Hepatic stellate cell (primary cell): ENCODE measurements around the gene CTLA4.

ENCODE experiments used
- DNase-seq: peaks from one replicate; pipeline ENCODE4 v3.0.0; 2011; ENCODE audit warnings: low spot score

Gene CTLA4

DNA sequence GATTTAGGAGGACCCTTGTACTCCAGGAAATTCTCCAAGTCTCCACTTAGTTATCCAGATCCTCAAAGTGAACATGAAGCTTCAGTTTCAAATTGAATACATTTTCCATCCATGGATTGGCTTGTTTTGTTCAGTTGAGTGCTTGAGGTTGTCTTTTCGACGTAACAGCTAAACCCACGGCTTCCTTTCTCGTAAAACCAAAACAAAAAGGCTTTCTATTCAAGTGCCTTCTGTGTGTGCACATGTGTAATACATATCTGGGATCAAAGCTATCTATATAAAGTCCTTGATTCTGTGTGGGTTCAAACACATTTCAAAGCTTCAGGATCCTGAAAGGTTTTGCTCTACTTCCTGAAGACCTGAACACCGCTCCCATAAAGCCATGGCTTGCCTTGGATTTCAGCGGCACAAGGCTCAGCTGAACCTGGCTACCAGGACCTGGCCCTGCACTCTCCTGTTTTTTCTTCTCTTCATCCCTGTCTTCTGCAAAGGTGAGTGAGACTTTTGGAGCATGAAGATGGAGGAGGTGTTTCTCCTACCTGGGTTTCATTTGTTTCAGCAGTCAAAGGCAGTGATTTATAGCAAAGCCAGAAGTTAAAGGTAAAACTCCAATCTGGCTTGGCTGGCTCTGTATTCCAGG is at the start of gene CTLA4:
CTLA4 (plus strand) TSS at position 211 of the 640 bp plus-strand sequence; CDS start at position 383, 172 bp downstream.
- no peak for DNase-seq

DNA sequence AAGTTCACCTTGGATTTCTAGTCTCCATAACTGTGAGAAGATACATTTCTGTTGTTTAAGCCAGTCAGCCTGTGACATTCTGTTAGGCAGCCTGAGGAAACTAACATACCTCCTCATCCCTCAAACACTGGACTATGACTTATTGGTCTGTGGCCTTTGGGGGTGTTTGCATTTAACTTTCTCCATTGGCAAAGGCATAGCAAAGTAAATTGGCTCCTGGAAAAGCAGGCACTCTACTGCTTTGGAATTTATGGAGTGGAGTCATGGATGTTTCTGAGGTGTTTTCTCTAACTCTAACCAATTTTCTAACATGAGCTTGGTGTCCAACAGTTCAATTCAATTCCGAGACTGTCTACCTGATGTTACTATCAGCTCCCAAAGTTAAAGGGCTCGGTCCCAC is 48.9 kb upstream of the CTLA4 start:
- DNase-seq: no peak

GRCh38 chr2:203819434-203820133 is 48.0 kb upstream of the CTLA4 start:
- no peak for DNase-seq

DNA sequence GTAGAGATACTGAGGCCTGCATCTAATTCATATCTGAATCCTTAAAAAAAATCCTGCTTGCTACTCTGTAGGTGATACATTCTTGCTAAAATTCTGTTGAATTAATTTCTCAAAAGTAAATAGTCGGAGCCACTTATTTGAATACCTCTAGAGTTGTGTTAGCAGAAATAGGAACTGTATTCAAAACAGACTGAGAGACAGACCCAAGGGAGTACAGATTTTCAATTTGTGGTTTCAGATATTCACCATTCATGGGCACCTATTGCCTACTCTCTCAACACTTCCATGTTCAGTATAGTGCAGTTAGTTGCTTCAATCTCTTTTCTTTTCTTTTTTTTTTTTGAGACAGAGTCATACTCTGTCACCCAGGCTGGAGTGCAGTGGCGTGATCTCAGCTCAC is 46.6 kb upstream of the CTLA4 start:
- DNase-seq: no peak

GRCh38 chr2:203822240-203822639 is 45.3 kb upstream of the CTLA4 start:
- no peak for DNase-seq

DNA sequence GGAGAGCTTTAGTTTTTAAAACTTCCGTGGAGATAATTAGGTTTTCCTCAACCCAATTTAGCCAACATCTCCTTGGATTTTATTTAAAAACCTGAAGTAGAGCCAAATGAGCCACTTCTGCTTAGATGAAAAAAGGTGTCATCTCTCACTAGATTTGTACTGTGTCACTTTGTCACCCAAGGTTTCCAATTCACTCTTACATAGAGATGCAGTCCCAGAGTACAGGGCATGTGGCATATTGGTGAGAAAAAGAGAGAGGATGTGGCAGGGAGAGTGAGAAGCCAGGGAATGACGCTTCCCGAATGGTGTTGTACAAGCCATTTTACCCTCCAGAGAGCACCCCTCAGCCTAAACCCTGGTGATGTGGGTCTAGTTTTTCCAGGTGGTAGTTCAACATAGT is 44.4 kb upstream of the CTLA4 start:
- no peak for DNase-seq

DNA sequence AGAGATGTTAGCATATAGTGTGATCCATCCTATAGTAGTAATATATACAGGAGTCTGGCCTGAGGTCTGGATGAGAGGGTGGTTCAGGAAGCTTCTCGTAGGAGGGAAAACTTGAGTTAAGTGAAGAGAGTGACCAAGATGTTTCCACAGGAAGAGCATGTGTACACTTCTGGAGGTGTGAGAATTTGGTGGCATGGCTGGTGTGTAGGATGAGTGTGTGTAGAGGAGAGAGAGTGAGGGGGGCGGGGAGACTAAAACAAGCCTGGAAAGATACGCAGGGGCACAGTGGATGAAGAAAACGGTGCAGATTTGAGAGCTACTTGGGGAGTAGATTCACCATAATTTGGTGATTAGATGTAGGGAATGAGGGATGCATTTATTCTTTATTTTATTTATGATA is 43.5 kb upstream of the CTLA4 start:
- DNase-seq: no peak

DNA sequence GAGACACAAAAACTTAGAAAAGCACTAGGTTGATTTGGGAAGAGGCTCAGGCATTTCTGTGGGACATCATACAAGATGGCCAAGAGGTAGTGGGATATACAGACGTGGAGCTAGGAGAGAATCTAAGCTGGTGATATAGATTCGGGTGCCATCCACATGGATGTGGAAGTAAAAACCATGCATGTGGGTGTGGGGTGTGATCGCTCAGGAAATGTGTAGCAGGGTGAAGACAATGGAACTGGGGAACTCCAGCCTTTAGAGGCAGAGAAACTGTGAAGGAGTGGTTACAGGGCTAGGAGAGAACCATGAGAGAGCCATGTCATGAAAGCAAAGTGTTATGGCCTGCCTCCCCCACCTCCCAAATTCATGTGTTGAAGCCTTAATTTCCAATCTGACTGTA is 43.0 kb upstream of the CTLA4 start:
- no peak for DNase-seq

GRCh38 chr2:203826704-203827103 is 40.9 kb upstream of the CTLA4 start:
- DNase-seq: no peak

- no peak for DNase-seq
Measured at GRCh38 chr2:203830304-203831055, 37.1 kb upstream of the CTLA4 start.

GRCh38 chr2:203835420-203835819 is 32.2 kb upstream of the CTLA4 start:
- DNase-seq: no peak

GRCh38 chr2:203835892-203836800 is 31.4 kb upstream of the CTLA4 start:
- DNase-seq: no peak

DNA sequence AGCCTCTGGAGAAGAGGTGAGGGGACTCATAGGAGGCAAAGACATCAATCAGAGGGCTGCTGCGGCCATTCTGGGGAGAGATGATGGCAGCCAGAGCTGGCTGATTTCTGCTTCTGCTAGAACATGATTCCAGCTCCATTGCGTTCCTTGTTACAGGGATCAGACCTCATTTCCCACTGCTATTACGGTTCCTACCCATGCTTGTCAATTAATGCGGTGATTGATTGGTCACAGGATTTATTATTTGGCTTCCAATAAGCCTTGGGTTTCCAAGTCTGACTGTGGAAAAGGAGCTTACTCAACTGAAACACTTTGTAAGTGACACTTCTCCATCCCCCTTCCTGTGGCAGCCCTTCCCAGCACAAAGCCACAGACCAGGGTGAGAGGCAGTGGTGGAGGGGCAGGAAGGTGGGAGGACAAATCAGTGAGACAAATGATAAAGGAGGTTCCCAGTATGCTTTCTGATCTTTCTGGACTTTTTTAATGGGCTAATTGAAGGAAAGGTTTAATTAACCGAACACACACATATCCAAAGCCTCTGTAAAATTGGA is 26.8 kb upstream of the CTLA4 start:
- no peak for DNase-seq

DNA sequence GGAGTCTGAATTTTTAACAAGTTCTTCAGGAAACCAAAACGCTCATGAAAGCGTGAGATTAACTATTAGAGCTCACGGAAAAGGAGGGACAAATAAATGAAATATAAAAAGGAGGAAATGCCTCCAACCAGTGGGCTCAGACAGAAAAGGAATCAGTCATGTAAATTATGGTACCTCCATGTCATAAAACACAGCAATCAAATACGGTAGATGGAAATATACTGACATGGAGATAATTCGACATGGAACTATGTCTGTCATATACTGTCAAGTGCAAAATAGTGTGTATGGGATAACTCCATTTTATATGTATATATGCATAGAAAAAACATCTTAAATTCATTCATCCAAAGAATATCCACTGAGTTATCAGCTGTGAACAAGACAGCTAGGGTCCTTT is 25.9 kb upstream of the CTLA4 start:
- no peak for DNase-seq

- DNase-seq: no peak
Measured at GRCh38 chr2:203842373-203842772, 25.2 kb upstream of the CTLA4 start.

DNA sequence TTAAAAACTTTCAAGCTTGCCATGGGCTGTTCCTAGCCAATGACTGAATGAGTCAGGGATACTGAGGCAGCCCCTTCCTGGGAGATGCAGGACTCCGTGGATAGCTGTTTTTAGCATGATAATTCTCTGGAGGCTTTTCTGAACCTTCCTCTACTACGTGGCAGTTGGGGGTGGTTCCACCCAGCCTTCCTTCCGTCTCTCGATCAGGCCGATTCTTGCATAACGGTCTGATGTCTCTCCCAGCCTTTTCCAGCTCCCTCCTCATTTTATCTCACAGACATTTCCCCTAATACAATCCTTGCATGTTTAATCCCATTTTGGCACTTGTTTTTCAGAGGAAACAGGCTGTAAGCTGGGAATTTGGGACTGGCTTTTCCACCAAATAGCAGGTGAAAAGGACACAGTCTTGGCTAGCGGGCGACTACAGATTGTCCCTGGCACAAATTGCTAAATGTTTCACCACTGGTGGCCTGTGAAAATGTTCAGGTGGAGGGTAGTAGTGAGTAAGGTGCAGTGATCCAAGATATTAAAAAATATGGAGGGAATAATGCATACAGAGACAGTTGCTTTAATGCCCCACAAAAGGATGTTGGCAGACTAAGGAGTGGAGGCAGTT is 21.0 kb upstream of the CTLA4 start:
- DNase-seq: no peak

- no peak for DNase-seq
Measured at GRCh38 chr2:203849010-203849409, 18.6 kb upstream of the CTLA4 start.

DNA sequence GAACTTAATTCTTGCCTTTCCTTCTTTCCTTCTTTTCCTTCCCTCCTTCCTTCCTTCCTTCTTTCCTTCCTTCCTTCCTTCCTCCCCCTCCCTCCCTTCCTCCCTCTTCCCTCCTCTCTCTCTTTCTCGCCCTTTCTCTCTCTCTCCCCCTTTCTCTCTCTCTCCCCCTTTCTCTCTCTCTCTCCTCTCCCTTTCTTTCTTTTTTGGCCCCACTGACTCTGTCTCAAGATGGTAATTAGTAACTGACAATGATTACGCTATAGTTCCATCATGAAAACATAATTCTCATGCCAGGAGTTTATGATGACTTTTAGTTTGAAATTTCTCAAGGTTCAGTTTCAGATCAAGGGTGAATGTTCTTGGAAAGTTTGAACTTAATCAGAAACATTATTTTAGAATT is 14.8 kb upstream of the CTLA4 start:
- DNase-seq: no peak

DNA sequence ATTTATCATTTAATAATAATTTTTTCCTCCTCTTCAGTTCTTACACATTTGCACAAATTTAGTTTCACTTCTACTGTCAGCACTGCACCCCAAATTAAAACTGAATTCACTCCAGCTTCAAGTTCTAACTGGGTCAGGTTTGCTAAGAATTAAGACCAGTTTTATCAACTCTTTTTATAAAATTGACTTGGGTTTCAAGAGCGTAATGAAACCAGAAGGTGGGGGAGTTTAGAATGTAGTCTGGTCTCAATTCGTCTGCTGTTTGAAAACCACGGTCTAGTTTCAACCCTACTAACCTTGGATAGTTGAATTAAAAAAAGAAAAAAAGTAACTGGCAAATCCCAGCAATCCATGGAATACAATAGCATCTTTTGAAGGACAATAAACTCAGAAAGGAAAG is 14.3 kb upstream of the CTLA4 start:
- no peak for DNase-seq

- no peak for DNase-seq
Measured at GRCh38 chr2:203853722-203854121, 13.8 kb upstream of the CTLA4 start.

DNA sequence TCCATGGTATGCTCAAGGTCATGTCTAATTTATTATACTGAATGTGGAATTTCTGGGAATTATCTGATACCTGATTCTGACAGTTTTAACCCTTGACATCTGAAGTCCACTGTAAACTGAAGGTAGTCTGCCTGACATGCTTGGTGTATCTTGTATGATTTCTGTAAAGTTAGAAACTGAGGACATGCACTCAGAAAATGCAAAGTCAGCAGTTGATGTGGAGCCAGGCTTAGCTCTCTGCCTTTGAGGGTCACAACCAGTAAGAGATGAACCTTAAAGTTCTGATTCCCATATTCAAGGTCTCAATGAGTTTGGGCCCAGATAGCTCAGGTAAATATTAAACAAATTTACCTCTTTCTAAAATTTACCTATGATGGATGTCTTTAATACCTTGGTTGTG is 12.3 kb upstream of the CTLA4 start:
- no peak for DNase-seq
